HepG2 (cell line): ENCODE measurements around the gene SAMD14. TPM values are rescaled to one million over a fixed set of nuclear protein-coding genes. Genes with fewer than 3 reads are reported as not detected.

Experiments
- ATAC-seq: fragments of 200-7000 bp; cut with Tn5 transposase; 3 replicates; pipeline ENCODE4 v1.9.1; 2020; ENCODE audit warnings: mild to moderate bottlenecking, moderate library complexity
- BruUV-seq: library from RNA; stranded (reverse); fragments of 400-500 nt; replicated peaks from 2 replicates; lab custom pipeline; 2021; lab: Mats Ljungman, UMichigan
- CTCF ChIA-PET: fragments of 300-600 bp; formaldehyde crosslinking; extraction: SDS; loops from one replicate; lab custom pipeline; 2021; ENCODE audit warnings: low total read pairs, inconsistent platforms, low intra/inter-chr PET ratio; lab: Yijun Ruan, JAX
- POLR2A ChIA-PET: fragments of 350-600 bp; sonication (Branson Sonifier 250); formaldehyde crosslinking; loops from one replicate; lab custom pipeline; 2020; ENCODE audit warnings: antibody characterized with exemption, inconsistent platforms; lab: Yijun Ruan, JAX
- DNase-seq: peaks from one replicate; pipeline ENCODE4 v3.0.0-alpha.2; 2015; ENCODE audit warnings: low spot score
- FAIRE-seq: peaks from 3 replicates; lab custom pipeline; 2011; peaks lifted over from hg19 to GRCh38; lab: Jason Lieb, UNC
- H2AFZ ChIP-seq: one replicate; pipeline ENCODE4 v1.6.1; 2011; ENCODE audit warnings: low read length, inconsistent platforms
- H3K27ac ChIP-seq: fragments of 300-600 bp; 3 replicates; pipeline ENCODE4 v1.8.0; 2011; ENCODE audit warnings: mixed run types, mild to moderate bottlenecking, mixed read lengths, low read length, inconsistent platforms; ENCODE audit not compliant: insufficient read depth; ENCODE audit errors: extremely low read length
- H3K27me3 ChIP-seq, 2 experiments: fragments of 200-600 bp in 1 of 2; 2 replicates in 1 of 2; 3 replicates in 1 of 2; pipeline versions ENCODE4 v1.6.0 to v1.8.0; 2011; ENCODE audit warnings: low read length in 2 of 2, mild to moderate bottlenecking in 2 of 2, moderate library complexity in 2 of 2, inconsistent platforms in 1 of 2; ENCODE audit not compliant: insufficient read depth in 2 of 2, control insufficient read depth in 1 of 2
- H3K36me3 ChIP-seq, 2 experiments: fragments of 200-600 bp in 1 of 2; replicated peaks in 1 of 2; 2 replicates in 1 of 2; 3 replicates in 1 of 2; pipeline versions ENCODE4 v1.5.1 to v1.8.0; 2011; ENCODE audit warnings: low read length in 2 of 2, inconsistent platforms in 1 of 2; ENCODE audit not compliant: insufficient read depth in 2 of 2, control insufficient read depth in 1 of 2
- H3K4me1 ChIP-seq: 2 replicates; pipeline ENCODE4 v1.5.1; 2012; ENCODE audit warnings: low read length, inconsistent platforms; ENCODE audit not compliant: insufficient read depth
- H3K4me2 ChIP-seq: 2 replicates; pipeline ENCODE4 v1.6.0; 2011; ENCODE audit warnings: low read depth, low read length, inconsistent platforms
- H3K4me3 ChIP-seq, 3 experiments: fragments of 200-600 bp in 1 of 3; sonication (generic), shearing (Covaris generic) in 1 of 3; replicated peaks in 1 of 3; 2 replicates each; pipeline ENCODE4 v1.5.1; 2011 to 2016; ENCODE audit warnings: low read length in 3 of 3, inconsistent platforms in 2 of 3, low read depth in 2 of 3, mild to moderate bottlenecking in 2 of 3, control low read depth in 1 of 3, mixed read lengths in 1 of 3; ENCODE audit not compliant: insufficient read depth in 1 of 3
- H3K79me2 ChIP-seq: one replicate; pipeline ENCODE4 v1.6.1; 2011; ENCODE audit warnings: low read length, inconsistent platforms; ENCODE audit not compliant: insufficient read depth
- H3K9ac ChIP-seq: 2 replicates; pipeline ENCODE4 v1.6.0; 2011; ENCODE audit warnings: mild to moderate bottlenecking, low read depth, low read length, inconsistent platforms; ENCODE audit not compliant: insufficient read depth
- H3K9me3 ChIP-seq: 2 replicates; pipeline ENCODE4 v1.5.1; 2012; ENCODE audit warnings: mild to moderate bottlenecking, low read length
- H4K20me1 ChIP-seq: 2 replicates; pipeline ENCODE4 v1.6.0; 2011; ENCODE audit warnings: inconsistent platforms, mild to moderate bottlenecking, low read length, moderate library complexity; ENCODE audit not compliant: insufficient read depth
- HNRNPL ChIP-seq: fragments of 200-400 bp; formaldehyde crosslinking; IDR thresholded peaks from 2 replicates; pipeline ENCODE4 v1.6.1; 2017; ENCODE audit warnings: mild to moderate bottlenecking, low read depth, low read length
- HOXA9 ChIP-seq: sonication (generic); formaldehyde crosslinking; IDR thresholded peaks from 2 replicates; pipeline ENCODE4 v1.8.1; 2022; ENCODE audit warnings: missing genetic modification reagents, mild to moderate bottlenecking, moderate library complexity, borderline replicate concordance
- SRSF4 ChIP-seq: fragments of 200-400 bp; formaldehyde crosslinking; IDR thresholded peaks from one replicate; pipeline ENCODE4 v1.6.1; 2018; ENCODE audit warnings: mild to moderate bottlenecking, low read depth, low read length, moderate library complexity; ENCODE audit not compliant: poor library complexity, severe bottlenecking
- THYN1 ChIP-seq: sonication (generic); formaldehyde crosslinking; IDR thresholded peaks from 2 replicates; pipeline ENCODE4 v1.8.1; 2023; ENCODE audit warnings: low read depth, mild to moderate bottlenecking, moderate library complexity, missing genetic modification reagents, borderline replicate concordance
- ZBTB10 ChIP-seq: sonication (generic); formaldehyde crosslinking; IDR thresholded peaks from 2 replicates; pipeline ENCODE4 v1.4.0; 2020; ENCODE audit warnings: missing genetic modification reagents, borderline replicate concordance
- ZBTB33 ChIP-seq: sonication (generic); formaldehyde crosslinking; IDR thresholded peaks from 2 replicates; pipeline ENCODE4 v1.4.0; 2020; ENCODE audit warnings: missing genetic modification reagents
- ZNF263 ChIP-seq: sonication (generic); formaldehyde crosslinking; IDR thresholded peaks from 2 replicates; pipeline ENCODE4 v1.4.0; 2020; ENCODE audit warnings: missing genetic modification reagents
- ZNF619 ChIP-seq: sonication (generic); formaldehyde crosslinking; IDR thresholded peaks from 2 replicates; pipeline ENCODE4 v1.4.0; 2020; ENCODE audit warnings: mild to moderate bottlenecking, missing genetic modification reagents
- WGBS: methylation state at CpG from one replicate; pipeline ENCODE4 v1.1.6; 2017; ENCODE audit warnings: low lambda C conversion rate; 5-methylcytosine and 5-hydroxymethylcytosine counted together
- in situ Hi-C: cut with HindIII; loops from 2 replicates; pipeline ENCODE4 v1.10.0; 2017; ENCODE audit warnings: low pct_unique_long_range_greater_than_20kb; ENCODE audit not compliant: extremely low pct_ligation_motif_present
- intact Hi-C: fragments of 100-400 bp; cut with micrococcal nuclease; formaldehyde crosslinking; loops from one replicate; pipeline ENCODE4 v1.10.0; 2022; ENCODE audit not compliant: unreplicated experiment
- polyA plus RNA-seq, 8 experiments: library from polyadenylated mRNA; depleted of rRNA in 3 of 8; stranded (reverse) in 7 of 8; unstranded in 1 of 8; fragments of >200 nt; fragmentation: Illumina TruSeq in 4 of 8; extraction: Trizol in 4 of 8; gene quantifications; 2 replicates each; pipeline versions ENCODE4 v1.2.1 to v1.2.3, GENCODE V29; 2011 to 2016; ENCODE audit warnings: low read depth in 4 of 8, missing spikeins in 1 of 8, mixed read lengths in 1 of 8; ENCODE audit not compliant: insufficient read depth in 1 of 8
- total RNA-seq, 5 experiments: library from RNA; depleted of rRNA; stranded (reverse); fragments of >200 nt; fragmentation: Illumina TruSeq; extraction: Trizol; gene quantifications; 2 replicates each; pipeline ENCODE4 v1.2.3, GENCODE V29; 2016; ENCODE audit warnings: low read depth in 1 of 5
- TF ChIP-seq, protein P1 (sequence below), 2 experiments: sonication (generic) in 1 of 2; formaldehyde crosslinking in 1 of 2; IDR thresholded peaks; 2 replicates each; pipeline versions ENCODE4 v1.4.0 to v1.6.1; 2016 to 2020; ENCODE audit warnings: borderline replicate concordance in 1 of 2, low read depth in 1 of 2, mild to moderate bottlenecking in 1 of 2, missing genetic modification reagents in 1 of 2

Gene SAMD14
- total and polyA plus RNA-seq, 2 of the 13 experiments (the other 11 are each of a cell fraction or from before 2014, with no cell fraction given), result 0.07 to 0.22 TPM

DNA sequence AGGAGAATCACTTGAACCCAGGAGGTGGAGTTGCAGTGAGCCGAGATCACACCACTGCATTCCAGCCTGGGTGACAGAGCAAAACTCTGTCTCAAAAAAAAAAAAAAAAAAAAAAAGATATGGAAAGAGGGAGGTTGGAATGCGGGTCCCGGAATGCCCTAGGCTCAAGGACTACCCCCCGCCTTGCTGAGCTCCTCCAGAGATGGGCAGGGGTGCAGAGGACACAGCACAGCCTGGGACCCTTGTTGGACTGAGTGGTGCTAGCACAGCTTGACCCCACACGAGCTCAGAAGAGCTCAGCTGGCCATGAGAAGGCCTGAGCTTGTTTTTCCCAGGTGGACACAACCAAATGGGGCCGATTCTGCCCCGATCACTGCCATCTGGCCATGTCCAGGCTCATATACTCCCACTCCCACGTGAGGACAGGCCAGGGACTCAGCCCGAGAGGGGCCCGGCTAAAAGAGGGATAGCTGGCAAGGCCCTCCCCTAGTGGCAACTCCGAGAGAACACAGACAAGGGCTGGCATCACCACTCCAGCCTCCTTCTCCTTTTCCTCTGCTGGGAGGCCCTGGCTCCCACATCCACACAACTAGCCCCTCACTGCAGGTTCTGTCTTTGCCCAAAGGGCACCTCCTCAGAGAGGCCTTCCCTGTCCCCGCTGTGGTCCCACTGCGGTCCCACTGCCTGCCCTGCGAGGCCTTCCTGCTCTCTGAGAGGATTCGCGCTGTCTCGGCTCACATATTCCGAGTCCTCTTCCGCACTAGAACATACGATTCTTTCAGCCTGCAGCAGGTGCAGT, 46.8 kb upstream of the SAMD14 start (continued):
- TF ChIP-seq, protein P1, sequence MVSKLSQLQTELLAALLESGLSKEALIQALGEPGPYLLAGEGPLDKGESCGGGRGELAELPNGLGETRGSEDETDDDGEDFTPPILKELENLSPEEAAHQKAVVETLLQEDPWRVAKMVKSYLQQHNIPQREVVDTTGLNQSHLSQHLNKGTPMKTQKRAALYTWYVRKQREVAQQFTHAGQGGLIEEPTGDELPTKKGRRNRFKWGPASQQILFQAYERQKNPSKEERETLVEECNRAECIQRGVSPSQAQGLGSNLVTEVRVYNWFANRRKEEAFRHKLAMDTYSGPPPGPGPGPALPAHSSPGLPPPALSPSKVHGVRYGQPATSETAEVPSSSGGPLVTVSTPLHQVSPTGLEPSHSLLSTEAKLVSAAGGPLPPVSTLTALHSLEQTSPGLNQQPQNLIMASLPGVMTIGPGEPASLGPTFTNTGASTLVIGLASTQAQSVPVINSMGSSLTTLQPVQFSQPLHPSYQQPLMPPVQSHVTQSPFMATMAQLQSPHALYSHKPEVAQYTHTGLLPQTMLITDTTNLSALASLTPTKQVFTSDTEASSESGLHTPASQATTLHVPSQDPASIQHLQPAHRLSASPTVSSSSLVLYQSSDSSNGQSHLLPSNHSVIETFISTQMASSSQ (IDR thresholded peaks at IDR 0.05; ENCODE audit: low read depth), result no peak
- TF ChIP-seq, protein P1 (CRISPR knock-in tag; IDR thresholded peaks at IDR 0.05; ENCODE audit: borderline replicate concordance), result peak; percentile 39; the same call in 1 of the 2 replicates

GRCh38 chr17:50175035-50175807, 45.3 kb upstream of the SAMD14 start:
- CTCF ChIA-PET, result no interaction called here
- POLR2A ChIA-PET, result no interaction called here
- no peak for FAIRE-seq
- TF ChIP-seq ZBTB33 (CRISPR knock-in tag), result peak; percentile 83; the same call in 1 of the 2 replicates
- TF ChIP-seq HOXA9, result no peak
- 0 out of 2 replicates have a peak, but pooled peaks have one; percentile 57 for TF ChIP-seq HNRNPL
- no peak for TF ChIP-seq SRSF4
- TF ChIP-seq ZBTB10 (CRISPR knock-in tag), result no peak
- peak; percentile 68 for TF ChIP-seq ZNF263 (CRISPR knock-in tag)
- TF ChIP-seq THYN1 (CRISPR knock-in tag), result no peak
- 0 out of 2 replicates have a peak, but pooled peaks have one; percentile 34 for TF ChIP-seq ZNF619

More at GRCh38 chr17:50175035-50175807, 45.3 kb upstream of the SAMD14 start:
- ATAC-seq, result no peak
- Histone ChIP-seq H3K27ac (no peak overlapping the region), H3K9me3 (no peaks in the 10 kb centered on the region), H3K36me3 (no peaks in the 10 kb centered on the region), H3K79me2 (no peaks in the 10 kb centered on the region), H3K4me2 (peak overlapping the region; percentile 66), H4K20me1 (no peaks in the 10 kb centered on the region), H3K9ac (no peak overlapping the region), H3K4me3 (peak overlapping the region in 1 of 3 experiments; percentile 24; a peak in 1 of 6 replicates), H2AFZ (no peak overlapping the region), H3K4me1 (peaks cover 81% of the 10 kb centered on the region), H3K27me3 (peaks cover 0 to 12% of the 10 kb centered on the region in 2 experiments; a peak in 1 of 5 replicates)
- in situ Hi-C loops (no loop called here), intact Hi-C loops (no loop called here)
- WGBS, result 55% methylated on average over 10 of the region's 16 CpGs
- DNase-seq, result no peak
- no TSS peak for BruUV-seq
